ENCODE results near the gene PON3.

Gene PON3

GRCh38 chr7:95396136-95397032, at the start of gene PON3:
PON3 (minus strand) TSS chr7:95396375; CDS start chr7:95396350, 25 bp downstream.
- DNase-seq (ENCODE audit: low spot score), result no peak

GRCh38 chr7:95444796-95445195, 48.6 kb upstream of the PON3 start:
- DNase-seq (ENCODE audit: low spot score), result no peak

GRCh38 chr7:95441042-95441823, 45.1 kb upstream of the PON3 start:
- no peak for DNase-seq (ENCODE audit: low spot score)

- no peak for DNase-seq (ENCODE audit: low spot score)
These were observed 44.3 kb upstream of the PON3 start for GRCh38 chr7:95440394-95441038.

GRCh38 chr7:95436407-95436806, 40.2 kb upstream of the PON3 start:
- DNase-seq (ENCODE audit: low spot score), result no peak

- no peak for DNase-seq (ENCODE audit: low spot score)
These were observed 39.2 kb upstream of the PON3 start for GRCh38 chr7:95435422-95435780.

GRCh38 chr7:95434557-95435421, 38.6 kb upstream of the PON3 start, which contains the start of gene PON2:
PON2 (minus strand) TSS chr7:95435028; CDS start chr7:95434951, 77 bp downstream.
- peak; percentile 72 for DNase-seq (ENCODE audit: low spot score)

GRCh38 chr7:95433952-95434556, 37.9 kb upstream of the PON3 start:
- DNase-seq (ENCODE audit: low spot score), result no peak

GRCh38 chr7:95433129-95433528, 37.0 kb upstream of the PON3 start:
- no peak for DNase-seq (ENCODE audit: low spot score)

- DNase-seq (ENCODE audit: low spot score), result no peak
These were observed 36.4 kb upstream of the PON3 start for GRCh38 chr7:95432606-95433005.

- no peak for DNase-seq (ENCODE audit: low spot score)
These were observed 34.7 kb upstream of the PON3 start for GRCh38 chr7:95430864-95431263.

- DNase-seq (ENCODE audit: low spot score), result no peak
These were observed 33.2 kb upstream of the PON3 start for GRCh38 chr7:95429241-95429990.

- no peak for DNase-seq (ENCODE audit: low spot score)
These were observed 31.8 kb upstream of the PON3 start for GRCh38 chr7:95427914-95428516.

- no peak for DNase-seq (ENCODE audit: low spot score)
These were observed 31.0 kb upstream of the PON3 start for GRCh38 chr7:95427166-95427565.

GRCh38 chr7:95425694-95426093, 29.5 kb upstream of the PON3 start:
- no peak for DNase-seq (ENCODE audit: low spot score)

- DNase-seq (ENCODE audit: low spot score), result no peak
These were observed 28.5 kb upstream of the PON3 start for GRCh38 chr7:95424716-95425115.

- no peak for DNase-seq (ENCODE audit: low spot score)
These were observed 25.8 kb upstream of the PON3 start for GRCh38 chr7:95421847-95422444.

GRCh38 chr7:95421000-95421846, 25.0 kb upstream of the PON3 start:
- no peak for DNase-seq (ENCODE audit: low spot score)

- no peak for DNase-seq (ENCODE audit: low spot score)
These were observed 15.9 kb upstream of the PON3 start for GRCh38 chr7:95412075-95412474.

Data from kidney capillary endothelial cell (primary cell).